NCI-H2107 (cell line): ENCODE measurements around the gene ENPP7.

Experiments used
- DNase-seq: peaks from one replicate; lab custom pipeline; 2025; lab: John Stamatoyannopoulos, UW

ENPP7 gene

DNA sequence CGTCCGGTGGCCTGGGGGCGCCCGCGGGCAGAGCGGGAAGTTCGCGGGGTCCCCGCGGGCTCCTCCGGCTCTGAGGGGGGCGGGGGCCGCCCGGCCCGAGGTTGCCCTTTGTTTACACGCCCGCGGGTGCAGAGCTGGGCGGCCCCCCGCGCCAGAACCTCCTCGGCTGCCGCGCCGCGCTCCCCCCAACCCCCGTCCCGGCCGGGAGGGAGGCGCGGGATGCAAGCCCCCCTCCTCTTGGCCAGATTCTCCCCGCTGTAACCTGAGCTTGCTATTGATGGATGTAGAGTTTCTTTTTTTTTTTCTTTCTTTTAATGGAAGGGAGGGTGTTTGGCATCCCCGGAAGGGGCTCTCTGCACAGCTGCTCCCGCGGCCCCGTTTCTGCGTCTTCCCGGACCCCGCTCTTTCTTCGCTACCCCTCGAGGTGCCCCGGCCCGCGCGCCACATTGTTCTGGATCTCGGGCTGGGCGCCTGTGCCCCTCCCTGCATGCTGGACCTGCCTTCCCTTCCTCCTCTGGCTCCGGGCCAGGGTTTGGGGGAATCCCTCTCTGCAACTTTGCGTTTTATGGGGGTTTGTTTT lies 47.9 kb downstream of the ENPP7 start:
- DNase-seq = no peak

DNA sequence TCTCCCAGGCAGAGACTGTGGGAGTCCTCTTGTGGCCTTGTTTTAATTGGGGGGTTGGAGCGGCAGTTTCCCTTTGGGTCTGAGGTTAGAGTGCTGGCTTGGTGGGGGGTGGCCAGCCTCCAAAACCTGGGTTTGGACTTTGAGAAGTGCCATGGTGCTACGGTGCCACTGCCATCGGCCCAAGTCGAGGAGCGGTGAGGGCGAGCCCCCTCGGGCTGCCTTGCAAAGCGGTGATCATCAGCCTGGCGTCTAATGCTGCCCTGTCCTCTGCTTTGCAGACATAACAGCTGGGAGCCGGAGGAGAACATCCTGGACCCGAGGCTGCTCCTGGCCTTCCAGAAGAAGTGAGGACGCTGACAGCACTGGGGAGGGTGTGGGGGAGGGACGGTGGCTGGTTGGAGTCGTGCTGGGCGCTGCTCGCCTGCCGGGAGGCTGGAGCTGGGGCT lies 48.4 kb downstream of the ENPP7 start:
- no peak for DNase-seq

DNA sequence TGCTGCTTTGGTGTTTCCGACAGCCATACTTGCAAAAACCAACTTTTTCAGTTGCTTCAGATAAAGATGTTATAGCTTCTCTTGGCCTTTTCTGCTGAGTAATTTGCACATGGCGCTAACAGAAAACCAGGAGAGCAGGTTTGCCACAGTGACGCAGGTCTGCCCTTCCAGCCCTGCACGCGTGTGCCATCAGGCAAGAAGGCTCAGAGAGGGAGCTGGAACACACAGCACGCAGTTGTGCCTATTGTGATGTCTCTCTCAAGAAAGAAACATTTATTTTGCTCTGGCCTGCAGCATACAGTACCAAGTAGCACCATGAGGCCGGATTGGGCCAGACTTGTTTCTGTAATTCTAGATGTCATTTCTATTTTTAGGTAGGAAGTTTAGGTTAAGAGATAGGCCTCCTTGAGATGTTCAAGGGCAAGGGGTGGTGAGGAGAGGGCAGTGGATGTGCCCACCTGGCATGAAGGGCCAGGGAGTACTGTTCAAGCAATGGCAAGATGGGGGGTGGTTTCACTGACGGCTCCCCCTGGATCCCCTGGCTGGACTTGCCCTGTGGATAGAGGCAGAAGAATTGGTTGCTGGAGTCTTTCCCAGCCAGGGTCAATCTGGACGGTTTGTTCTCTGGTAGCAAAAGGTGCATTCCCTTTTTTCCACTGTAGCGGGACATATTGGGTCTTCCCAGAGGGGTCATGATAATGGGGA lies 49.1 kb downstream of the ENPP7 start:
- DNase-seq = no peak

DNA sequence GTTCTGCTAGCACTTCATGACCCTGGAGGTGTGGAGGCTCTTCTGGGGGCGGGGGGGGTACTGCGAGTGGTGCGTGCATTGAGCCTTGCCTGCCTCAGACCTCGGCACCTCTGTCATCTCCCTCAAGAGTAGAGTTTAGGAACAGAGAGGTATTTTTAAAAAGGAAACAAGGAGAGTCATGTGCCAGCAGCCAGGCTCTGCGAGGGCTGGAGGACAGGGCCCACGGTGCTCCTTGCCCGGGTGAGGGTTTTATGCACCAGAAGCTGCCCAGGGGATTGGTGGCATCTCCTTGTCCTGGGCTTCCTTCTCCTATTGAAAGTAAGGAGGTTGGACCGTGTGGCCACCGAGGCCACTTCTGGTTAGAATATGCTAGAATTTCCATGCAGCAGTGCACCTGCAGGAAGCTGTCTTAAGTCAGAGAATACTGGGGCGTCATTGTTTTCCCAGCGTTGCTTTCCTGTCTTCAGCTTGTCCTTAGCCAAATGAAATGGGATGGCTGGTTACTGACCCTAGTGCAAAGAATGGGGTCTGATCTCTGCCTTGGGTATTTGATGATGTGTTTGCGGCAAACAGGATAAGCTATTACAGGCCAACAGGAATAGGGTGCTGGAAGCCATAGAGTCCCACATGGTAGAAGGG lies 50.4 kb downstream of the ENPP7 start:
- DNase-seq = no peak

DNA sequence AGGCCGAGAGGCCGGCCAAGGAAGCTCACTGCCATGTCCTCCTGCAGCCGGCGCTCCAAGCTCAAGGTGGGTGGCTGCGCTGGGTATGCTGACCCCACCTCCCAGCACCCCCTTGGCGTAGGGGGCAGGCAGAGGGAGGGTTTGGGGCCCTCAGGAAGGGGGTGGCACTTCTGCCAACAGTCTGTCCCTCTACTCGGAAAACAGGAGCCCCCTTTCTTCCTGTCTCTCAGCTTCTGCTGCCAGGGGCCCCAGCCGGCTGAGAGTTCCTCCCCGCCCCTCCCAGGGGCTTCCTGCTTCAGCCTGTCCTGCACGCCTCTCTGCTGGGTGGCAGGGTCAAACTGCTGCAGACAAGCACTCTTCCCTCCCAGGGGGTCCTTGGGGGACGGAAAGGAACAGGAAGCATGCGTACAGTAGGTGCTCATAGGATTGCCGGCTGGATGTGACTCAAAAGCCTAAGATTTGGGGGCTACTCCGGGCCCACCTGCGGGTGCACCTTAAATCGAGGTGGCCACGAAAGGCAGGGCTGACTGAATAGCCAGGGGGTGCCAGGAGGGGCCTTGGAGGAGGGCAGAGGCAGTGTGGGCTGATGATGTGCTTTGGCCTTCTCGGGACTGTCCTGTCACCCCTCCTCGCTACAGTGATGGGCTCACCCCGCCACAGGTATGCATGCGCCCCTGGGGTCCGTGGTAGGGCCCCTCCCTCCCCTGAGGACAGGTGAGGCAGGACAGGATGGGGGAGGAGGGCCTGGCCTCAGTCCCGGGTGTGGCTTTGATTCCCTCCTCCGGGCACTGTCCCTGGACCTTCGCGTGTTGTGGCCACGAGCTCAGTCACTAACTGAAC lies 51.2 kb downstream of the ENPP7 start:
- DNase-seq = no peak

DNA sequence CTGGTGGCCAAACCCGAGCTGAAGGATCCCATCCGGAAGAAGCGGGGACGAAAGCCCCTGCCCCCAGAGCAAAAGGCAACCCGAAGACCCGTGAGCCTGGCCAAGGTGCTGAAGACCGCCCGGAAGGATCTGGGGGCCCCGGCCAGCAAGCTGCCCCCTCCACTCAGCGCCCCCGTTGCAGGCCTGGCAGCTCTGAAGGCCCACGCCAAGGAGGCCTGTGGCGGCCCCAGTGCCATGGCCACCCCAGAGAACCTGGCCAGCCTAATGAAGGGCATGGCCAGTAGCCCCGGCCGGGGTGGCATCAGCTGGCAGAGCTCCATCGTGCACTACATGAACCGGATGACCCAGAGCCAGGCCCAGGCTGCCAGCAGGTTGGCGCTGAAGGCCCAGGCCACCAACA lies 53.1 kb downstream of the ENPP7 start:
- DNase-seq = no peak

DNA sequence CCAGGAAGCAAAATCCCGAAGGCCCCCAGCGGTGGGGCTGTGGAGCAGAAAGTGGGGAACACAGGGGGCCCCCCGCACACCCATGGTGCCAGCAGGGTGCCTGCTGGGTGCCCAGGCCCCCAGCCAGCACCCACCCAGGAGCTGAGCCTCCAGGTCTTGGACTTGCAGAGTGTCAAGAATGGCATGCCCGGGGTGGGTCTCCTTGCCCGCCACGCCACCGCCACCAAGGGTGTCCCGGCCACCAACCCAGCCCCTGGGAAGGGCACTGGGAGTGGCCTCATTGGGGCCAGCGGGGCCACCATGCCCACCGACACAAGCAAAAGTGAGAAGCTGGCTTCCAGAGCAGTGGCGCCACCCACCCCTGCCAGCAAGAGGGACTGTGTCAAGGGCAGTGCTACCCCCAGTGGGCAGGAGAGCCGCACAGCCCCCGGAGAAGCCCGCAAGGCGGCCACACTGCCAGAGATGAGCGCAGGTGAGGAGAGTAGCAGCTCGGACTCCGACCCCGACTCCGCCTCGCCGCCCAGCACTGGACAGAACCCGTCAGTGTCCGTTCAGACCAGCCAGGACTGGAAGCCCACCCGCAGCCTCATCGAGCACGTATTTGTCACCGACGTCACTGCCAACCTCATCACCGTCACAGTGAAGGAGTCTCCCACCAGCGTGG lies 53.7 kb downstream of the ENPP7 start:
- no peak for DNase-seq

DNA sequence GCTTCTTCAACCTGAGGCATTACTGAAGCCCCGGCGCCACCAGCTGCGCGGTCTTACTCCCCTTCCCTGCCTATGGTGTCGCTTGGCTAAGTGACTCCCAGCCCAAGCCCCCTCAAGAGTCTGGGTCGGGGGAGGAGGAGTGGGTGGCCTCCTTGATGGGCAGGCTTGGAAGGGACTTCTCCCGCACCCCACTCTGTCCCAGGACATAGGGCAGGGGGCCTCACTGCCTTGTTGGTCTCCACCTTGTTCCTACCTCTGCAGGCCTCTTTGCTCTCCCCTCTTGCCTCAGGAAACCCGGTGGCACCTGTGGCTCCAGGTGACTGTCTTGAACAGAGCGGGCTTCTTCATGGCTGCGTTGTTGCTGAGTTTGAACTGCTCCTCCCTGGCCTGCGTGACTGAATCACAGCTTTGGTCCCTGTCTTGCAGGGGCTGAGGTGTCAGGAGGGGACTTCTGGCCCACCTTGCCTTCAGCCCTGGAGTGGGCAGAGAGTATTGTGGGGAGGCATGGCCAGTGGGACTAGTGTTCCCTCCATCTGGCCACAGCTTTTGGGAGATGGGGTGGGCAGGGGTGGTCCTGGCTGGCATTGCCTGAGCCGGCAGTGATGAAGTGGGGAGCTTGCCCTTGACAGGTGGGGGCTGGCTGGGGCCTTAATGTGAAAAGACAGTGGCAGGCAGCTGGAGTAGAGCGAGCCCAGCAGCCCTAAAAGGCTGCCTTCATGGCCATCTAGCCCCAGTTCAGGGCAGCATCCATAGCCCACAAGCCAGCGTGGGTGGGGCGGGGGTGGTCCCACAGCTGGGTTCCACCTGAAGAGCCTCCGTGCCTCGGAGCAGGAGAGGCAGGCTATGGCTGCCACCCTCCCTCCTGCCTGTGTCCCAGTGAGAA lies 54.5 kb downstream of the ENPP7 start:
- no peak for DNase-seq

DNA sequence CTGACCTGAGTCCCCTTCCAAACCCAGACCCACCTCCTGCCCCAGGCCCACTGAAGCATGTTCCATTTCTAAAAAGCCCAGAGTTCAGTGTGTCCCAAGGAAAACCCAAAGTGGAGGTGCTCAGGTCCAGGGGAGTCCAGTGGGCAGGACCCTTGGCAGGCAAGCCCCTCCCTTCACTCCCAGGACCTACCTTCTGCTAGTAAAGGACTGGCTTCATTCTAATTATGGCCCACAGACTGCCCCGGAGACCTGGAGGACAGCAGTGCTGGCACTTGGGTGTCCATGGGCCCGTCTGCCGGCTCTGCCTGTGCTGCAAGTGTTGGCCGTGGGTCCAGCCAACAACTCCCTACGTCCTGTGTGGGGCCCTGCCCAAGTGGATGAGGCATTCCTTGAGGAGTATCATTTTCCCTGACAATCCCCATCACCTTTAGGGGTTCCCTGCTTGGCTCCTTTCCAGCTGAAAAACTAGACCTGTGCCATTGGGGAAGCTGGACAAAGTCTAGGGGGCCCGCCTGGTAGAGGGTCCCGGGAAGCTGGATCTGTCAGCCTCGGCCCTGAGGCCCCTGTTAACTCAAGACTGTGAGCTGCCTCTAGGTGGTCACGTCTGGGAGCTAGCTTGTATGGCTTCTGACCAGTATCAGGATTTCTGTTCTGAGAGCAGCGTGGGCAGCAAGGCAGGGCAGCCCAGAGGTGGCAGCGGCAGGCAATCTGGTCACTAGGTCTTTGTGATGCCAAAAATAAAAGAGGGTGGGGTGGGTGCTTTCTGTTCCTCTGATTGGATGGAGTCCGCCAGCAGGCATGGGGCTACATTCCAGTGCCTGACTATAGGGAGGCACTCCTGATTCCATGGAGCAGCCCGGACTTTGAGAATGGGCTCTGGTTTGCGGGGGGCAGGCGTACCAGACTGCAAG lies 55.4 kb downstream of the ENPP7 start:
- no peak for DNase-seq

DNA sequence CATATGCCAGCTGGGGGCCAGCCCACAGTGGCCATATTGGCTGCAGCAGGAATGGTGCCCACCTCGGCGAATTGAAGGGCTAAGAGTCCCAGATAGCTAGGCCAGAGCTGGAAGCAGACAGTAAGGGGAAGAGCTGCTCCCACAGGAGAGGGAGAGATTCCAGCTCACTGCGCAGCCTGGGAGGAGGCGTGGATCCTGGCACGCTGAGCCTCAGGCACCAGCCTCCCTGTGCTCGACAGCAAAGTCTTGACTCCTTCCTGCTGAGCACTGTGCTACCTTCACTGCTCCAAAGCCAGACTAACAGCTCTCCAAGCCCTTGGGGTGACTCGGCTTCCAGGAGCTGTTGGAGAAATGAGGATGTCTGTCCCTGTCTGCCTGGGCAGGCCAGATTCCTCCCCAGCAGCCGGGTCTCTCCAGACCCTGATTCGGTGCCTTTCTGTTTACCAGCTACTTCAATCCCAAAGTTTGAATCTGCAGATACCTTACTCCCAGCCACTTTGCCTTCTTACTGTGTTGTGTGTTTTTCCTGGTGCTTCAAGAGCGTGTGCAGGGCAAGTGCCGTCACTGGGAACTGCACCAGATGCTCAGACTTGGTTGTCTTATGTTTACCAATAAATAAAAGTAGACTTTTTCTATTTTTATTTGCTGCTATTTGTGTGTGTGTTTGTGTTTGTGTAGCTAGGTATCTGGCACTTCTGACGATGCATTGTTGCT lies 56.3 kb downstream of the ENPP7 start:
- DNase-seq = no peak

DNA sequence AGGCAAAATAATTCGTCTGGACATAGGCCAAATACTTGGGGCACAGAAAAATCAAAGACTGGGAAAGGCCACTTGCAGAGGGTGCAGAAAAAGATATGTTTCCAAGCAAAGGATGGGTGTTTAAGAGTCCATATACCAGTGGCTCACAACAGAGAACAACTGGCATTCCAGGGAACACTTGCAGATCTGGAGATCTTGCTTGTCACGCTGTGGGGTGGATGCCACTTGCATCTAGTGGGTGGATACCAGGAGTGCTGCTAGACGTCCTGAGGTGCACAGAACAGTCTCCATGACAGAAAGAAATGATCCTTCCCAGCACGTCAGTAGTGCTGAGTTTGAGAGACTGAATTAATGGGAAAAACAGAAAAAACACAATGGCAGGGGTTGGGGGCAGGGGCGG lies 57.7 kb downstream of the ENPP7 start:
- DNase-seq = no peak

DNA sequence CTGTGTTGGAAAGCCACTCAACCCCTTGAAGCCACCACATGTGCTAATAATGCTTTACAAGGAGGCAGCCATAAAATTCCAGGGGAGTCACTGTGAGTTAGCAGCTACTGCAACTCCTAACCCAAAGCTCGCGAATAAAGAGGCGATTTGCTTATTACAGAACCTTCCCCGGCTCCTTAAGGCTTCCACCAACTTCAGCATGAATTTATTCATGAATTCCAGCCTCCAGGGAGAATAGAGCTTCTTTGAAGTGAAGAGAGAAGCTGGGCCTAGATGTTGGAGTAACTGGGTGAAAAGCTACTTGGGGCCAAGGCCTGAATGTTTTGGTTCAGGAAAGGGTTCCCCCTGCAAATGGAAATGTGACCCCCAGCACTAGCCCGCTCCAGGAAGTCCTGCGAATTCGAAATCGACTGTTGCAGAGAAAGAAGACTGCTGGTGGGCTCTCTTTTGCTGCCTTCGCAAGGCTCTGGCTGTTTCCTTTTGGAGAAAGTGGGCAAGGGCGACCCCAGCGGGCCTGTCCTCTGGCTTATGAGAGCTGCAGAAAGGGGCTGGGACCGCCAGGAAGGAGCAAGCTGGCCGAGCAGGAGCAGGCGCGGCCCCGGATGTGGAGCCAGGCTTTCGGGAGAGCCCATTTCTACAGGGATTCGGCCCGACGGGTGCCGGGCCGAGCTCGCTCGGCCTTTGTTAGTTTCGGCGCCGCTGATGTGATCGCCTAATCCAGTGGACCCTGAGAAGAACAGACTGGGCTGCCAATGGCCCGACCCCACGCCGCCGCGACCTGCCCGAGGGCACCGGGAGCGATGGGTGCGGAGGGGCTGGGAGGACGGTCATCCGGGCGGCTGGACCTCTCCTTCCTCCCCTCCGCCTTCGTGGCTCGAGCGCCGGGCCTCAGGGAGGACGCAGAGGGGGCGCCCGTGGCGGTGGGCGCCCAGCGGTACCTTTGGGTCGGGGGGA lies 58.5 kb downstream of the ENPP7 start:
- no peak for DNase-seq

DNA sequence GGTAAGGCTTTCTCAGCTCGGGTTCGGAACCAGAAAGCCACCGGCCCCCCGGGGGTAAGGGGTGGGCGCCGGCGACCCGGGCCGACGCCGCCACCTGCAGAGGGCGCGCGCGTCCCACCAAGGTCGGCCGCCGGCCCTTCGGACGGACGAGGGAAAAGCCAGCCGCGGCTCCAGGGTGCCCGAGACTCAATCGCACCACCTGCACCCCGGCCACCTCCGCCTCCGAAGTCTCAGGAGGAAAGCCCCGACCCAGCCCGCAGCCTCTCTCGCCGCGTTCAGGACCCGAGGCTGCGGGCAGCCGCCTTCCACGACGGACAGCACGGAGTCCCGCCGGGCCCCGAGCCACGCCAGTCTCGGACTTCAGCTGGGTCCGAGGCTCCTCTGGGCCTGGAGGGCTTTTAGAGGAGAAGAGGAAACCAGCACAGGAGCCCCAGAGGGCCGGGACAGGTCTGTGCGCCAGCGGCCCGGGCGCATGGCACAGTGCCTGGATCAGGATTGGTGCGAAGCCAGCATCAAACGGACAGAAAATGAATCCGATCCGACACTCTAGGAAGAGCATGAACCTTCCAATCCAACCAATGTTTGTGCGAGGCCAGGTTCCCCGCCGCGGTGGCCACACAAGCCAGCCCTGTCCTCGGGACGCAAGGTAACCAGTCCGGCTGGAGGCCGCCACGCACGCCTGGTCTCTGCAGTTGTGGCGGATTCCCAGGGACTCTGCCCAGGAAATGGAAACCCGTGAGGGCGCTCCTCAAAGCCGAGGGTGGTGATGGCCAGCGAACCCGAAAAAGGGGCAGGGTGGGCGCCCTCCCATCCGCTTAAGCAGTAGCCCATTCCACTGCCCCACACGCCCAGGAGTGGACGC lies 59.4 kb downstream of the ENPP7 start:
- no peak for DNase-seq

DNA sequence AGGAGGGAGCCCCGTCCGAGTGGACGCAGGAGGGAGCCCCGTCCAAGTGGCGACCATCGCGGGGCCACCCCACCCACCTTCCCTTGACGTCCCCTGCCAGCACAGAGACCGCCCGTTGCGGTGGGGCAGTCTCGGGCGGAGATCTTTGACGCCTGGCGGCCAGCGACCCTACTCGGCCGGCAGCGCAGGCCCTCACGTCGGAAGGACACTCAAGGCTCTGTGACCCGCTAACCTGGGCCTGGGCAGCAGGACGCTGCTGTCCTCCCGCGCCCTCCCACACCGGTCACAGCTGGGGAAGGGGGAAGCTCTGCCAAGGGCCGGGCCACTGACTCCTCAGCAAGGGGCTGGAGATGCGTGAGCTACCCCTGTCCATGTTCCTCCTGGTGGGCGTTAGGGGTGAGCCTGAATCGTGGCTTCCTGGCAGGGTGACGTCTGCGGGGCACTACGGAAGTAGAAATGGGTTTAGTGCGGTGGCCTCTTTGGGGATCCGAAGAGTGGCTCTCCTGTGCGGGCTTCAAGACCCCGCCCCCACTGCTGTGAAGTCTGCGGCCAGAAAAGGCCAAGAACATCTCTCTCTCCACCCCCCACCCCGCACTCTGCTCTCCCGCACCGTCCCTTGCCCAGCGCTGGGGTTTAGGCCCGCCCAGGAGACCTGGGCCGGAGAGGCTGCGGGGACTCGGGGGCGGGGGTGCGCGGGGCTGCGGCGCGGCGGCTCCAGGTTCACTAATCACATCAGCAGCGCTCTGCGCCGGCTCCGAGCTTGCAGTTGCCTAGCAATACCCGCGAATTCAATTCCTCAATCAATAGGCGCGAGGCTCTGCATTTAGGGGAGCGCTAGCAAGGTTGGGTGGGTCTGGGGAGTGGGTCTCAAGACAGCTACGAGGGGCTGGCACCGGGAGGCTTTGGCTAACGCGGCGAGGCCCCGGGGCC lies 60.3 kb downstream of the ENPP7 start:
- no peak for DNase-seq

DNA sequence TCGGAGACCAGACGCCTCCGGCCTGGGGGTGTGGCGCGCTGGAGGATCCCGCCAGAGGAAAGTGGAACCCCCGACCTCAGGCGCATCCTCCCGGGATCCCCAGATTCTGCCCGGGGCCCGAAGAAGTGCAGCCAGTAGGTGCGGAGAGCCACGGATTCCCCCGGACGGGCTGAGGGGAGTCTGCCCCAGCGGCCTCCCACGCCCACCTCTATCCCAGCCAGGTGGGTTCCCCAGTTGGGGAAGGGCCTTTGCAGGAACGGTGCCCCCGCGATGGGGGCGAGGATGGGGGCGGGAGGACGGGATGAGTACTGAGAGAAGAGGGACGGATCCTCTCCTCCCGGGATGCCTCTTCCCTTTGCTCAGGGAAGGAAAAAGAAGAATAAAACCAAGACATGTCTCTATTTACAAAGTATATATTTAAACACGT lies 61.0 kb downstream of the ENPP7 start:
- no peak for DNase-seq
